Endothelial cell (in vitro differentiated cells): Measurements from ENCODE around the gene CDK5. TPM values are rescaled to one million over a fixed set of nuclear protein-coding genes. Genes with fewer than 3 reads are reported as not detected.

Source experiments
- DNase-seq: peaks from one replicate; pipeline ENCODE4 v3.0.0; 2021; ENCODE audit warnings: low spot score
- H3K27ac Mint-ChIP-seq: one replicate; pipeline ENCODE4 v1.8.0; 2021; ENCODE audit warnings: mixed read lengths, inconsistent platforms; ENCODE audit not compliant: unreplicated experiment
- H3K27me3 Mint-ChIP-seq: one replicate; pipeline ENCODE4 v1.8.0; 2021; ENCODE audit warnings: mild to moderate bottlenecking, moderate library complexity, mixed read lengths, inconsistent platforms; ENCODE audit not compliant: unreplicated experiment
- H3K36me3 Mint-ChIP-seq: one replicate; pipeline ENCODE4 v1.8.0; 2021; ENCODE audit warnings: mild to moderate bottlenecking, low read depth, mixed read lengths, inconsistent platforms; ENCODE audit not compliant: unreplicated experiment
- H3K4me1 Mint-ChIP-seq: one replicate; pipeline ENCODE4 v1.8.0; 2021; ENCODE audit warnings: mild to moderate bottlenecking, mixed read lengths, inconsistent platforms; ENCODE audit not compliant: unreplicated experiment
- H3K4me3 Mint-ChIP-seq: one replicate; pipeline ENCODE4 v1.8.0; 2021; ENCODE audit warnings: mild to moderate bottlenecking, mixed read lengths, inconsistent platforms; ENCODE audit not compliant: unreplicated experiment
- H3K9me3 Mint-ChIP-seq: one replicate; pipeline ENCODE4 v1.8.0; 2021; ENCODE audit warnings: mixed read lengths, inconsistent platforms; ENCODE audit not compliant: unreplicated experiment
- CTCF ChIP-seq: fragments of 200-600 bp; sonication (generic); IDR thresholded peaks from one replicate; pipeline ENCODE4 v1.5.0; 2021; ENCODE audit warnings: antibody characterized with exemption; ENCODE audit not compliant: unreplicated experiment
- total RNA-seq: library from RNA; stranded (reverse); fragmentation: NEBNext Ultra II Directional; extraction: Animal tissue kit (Norgen Biotek cat#: 25700); gene quantifications from one replicate; pipeline ENCODE4 v1.2.1, GENCODE V29; 2021; ENCODE audit not compliant: unreplicated experiment

CDK5 gene
- total RNA-seq, 1 donor from 2014 or later = 26.7 TPM

- no peak for DNase-seq
- Mint-ChIP-seq H3K9me3 (no peaks in the 10 kb centered on the region), H3K4me3 (no peak overlapping the region), H3K27ac (no peak overlapping the region), H3K36me3 (no peaks in the 10 kb centered on the region), H3K4me1 (peaks cover 2% of the 10 kb centered on the region), H3K27me3 (peaks cover 10% of the 10 kb centered on the region)
- no peak for TF ChIP-seq CTCF
These were observed 16.9 kb downstream of the CDK5 start for GRCh38 chr7:151040616-151041375.

- Mint-ChIP-seq H3K9me3 (no peaks in the 10 kb centered on the region), H3K4me1 (peaks cover 2% of the 10 kb centered on the region), H3K4me3 (no peak overlapping the region), H3K36me3 (no peaks in the 10 kb centered on the region), H3K27me3 (peaks cover 13% of the 10 kb centered on the region), H3K27ac (no peak overlapping the region)
- no peak for DNase-seq
- TF ChIP-seq CTCF = no peak
These were observed 17.7 kb downstream of the CDK5 start for GRCh38 chr7:151039850-151040548.

GRCh38 chr7:151038951-151039849 lies 18.5 kb downstream of the CDK5 start:
- Mint-ChIP-seq H3K27ac (no peak overlapping the region), H3K9me3 (no peaks in the 10 kb centered on the region), H3K4me1 (peaks cover 2% of the 10 kb centered on the region), H3K27me3 (peaks cover 13% of the 10 kb centered on the region), H3K36me3 (no peaks in the 10 kb centered on the region), H3K4me3 (no peak overlapping the region)
- no peak for TF ChIP-seq CTCF
- no peak for DNase-seq

GRCh38 chr7:151035902-151036301 lies 21.8 kb downstream of the CDK5 start:
- Mint-ChIP-seq H3K4me3 (no peak overlapping the region), H3K27ac (peak overlapping the region; percentile 45), H3K27me3 (peaks cover 15% of the 10 kb centered on the region), H3K9me3 (no peaks in the 10 kb centered on the region), H3K4me1 (peaks cover 2% of the 10 kb centered on the region), H3K36me3 (no peaks in the 10 kb centered on the region)
- no peak for DNase-seq
- TF ChIP-seq CTCF = no peak
